GM19239 (cell line): Measurements from ENCODE around the gene RHOJ.
"Not testable (repeated sequence)": the region's sequence is repeated elsewhere in the genome, so short reads cannot be mapped to it uniquely, and the experiment has no call there.

Source experiments
- DNase-seq: peaks from one replicate; pipeline ENCODE4 v3.0.0; 2011; ENCODE audit warnings: low spot score; ENCODE audit not compliant: insufficient read length
- FAIRE-seq: peaks from 2 replicates; lab custom pipeline; 2011; peaks lifted over from hg19 to GRCh38; lab: Jason Lieb, UNC

Gene RHOJ

GRCh38 chr14:63288853-63289252, 84.6 kb downstream of the RHOJ start:
- DNase-seq (no peak), FAIRE-seq (no peak)

GRCh38 chr14:63290741-63291430, 86.6 kb downstream of the RHOJ start:
- DNase-seq: no peak

GRCh38 chr14:63292805-63293204, 88.6 kb downstream of the RHOJ start:
- no peak for FAIRE-seq
- no peak for DNase-seq

More at GRCh38 chr14:63290741-63291430, 86.6 kb downstream of the RHOJ start:
- FAIRE-seq: no peak

- DNase-seq: peak; percentile 7
- peak; percentile 70 for FAIRE-seq
Observed at GRCh38 chr14:63295231-63295685, 91.0 kb downstream of the RHOJ start.

GRCh38 chr14:63296060-63296563, 91.9 kb downstream of the RHOJ start:
- FAIRE-seq (no peak), DNase-seq (no peak)

GRCh38 chr14:63297372-63298063, 93.3 kb downstream of the RHOJ start:
- DNase-seq (no peak), FAIRE-seq (no peak)

- FAIRE-seq: no peak
Observed at GRCh38 chr14:63299351-63300110, 95.3 kb downstream of the RHOJ start.

GRCh38 chr14:63300854-63301253, 96.6 kb downstream of the RHOJ start:
- FAIRE-seq (no peak), DNase-seq (no peak)

More at GRCh38 chr14:63299351-63300110, 95.3 kb downstream of the RHOJ start:
- DNase-seq: no peak

GRCh38 chr14:63301891-63302534, 97.8 kb downstream of the RHOJ start:
- DNase-seq (no peak), FAIRE-seq (no peak)

GRCh38 chr14:63304429-63304828, 100.2 kb downstream of the RHOJ start:
- FAIRE-seq, DNase-seq: not testable (repeated sequence)

- DNase-seq: no peak
- no peak for FAIRE-seq
Observed at GRCh38 chr14:63308723-63309317, 104.6 kb downstream of the RHOJ start.

- no peak for DNase-seq
- no peak for FAIRE-seq
Observed at GRCh38 chr14:63318835-63319234, 114.6 kb downstream of the RHOJ start, which contains the start of gene GPHB5. Gene GPHB5 (minus strand): TSS chr14:63318935. CDS start chr14:63317849, 1,086 bp downstream.

- DNase-seq: no peak
- FAIRE-seq: no peak
Observed at GRCh38 chr14:63322472-63322871, 118.2 kb downstream of the RHOJ start.

GRCh38 chr14:63322897-63323573, 118.8 kb downstream of the RHOJ start:
- FAIRE-seq (no peak), DNase-seq (no peak)

- FAIRE-seq (no peak), DNase-seq (no peak)
Observed at GRCh38 chr14:63326840-63327239, 122.6 kb downstream of the RHOJ start.

- no peak for DNase-seq
- no peak for FAIRE-seq
Observed at GRCh38 chr14:63328787-63329737, 124.8 kb downstream of the RHOJ start.

- no peak for FAIRE-seq
- DNase-seq: no peak
Observed at GRCh38 chr14:63342371-63342770, 138.1 kb downstream of the RHOJ start.
